ENCODE results near the gene OR52E1.

OR52E1 gene

DNA sequence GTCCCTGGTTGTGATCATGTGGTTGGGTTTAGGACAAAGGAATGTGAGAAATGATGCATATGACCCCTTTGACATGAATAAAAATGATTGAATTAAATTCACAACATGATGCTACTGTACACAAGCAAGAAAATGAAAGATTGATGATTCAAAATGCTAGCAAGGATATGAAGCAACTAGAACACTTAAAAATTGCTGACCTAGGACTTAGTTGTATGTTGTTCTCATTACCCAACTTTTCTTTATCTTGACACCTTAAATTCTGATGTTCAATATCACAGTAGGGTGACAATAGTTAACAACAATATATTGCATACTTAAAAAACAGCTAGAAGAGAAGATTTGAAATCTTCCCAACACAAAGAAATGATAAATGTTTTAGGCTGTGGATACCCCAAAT is 48.2 kb downstream of the OR52E1 start:
- DNase-seq (ENCODE audit: low read depth), result no peak

DNA sequence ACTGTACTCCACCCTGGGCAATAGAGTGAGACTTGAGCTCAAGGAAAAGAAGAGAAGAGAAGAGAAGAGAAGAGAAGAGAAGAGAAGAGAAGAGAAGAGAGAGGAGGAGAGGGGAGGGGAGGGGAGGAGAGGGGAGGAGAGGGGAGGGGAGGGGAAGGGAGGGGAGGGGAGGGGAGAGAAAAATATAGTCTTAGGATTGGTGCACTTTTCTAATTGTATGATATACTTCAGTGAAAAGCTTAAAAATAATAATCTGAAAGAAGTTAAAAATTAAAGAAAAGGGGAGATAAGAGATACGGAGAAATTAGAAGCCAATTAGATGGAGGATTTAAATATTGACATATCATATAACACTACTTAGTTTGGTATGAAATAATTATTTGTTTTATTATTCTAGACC is 49.5 kb downstream of the OR52E1 start:
- DNase-seq (ENCODE audit: low read depth), result no peak
